ENCODE results near the gene LZTFL1. TPM values are rescaled to one million over a fixed set of nuclear protein-coding genes. Genes with fewer than 3 reads are reported as not detected.

The LZTFL1 gene
- total RNA-seq, 1 donor from 2014 or later: 17.6 TPM

DNA sequence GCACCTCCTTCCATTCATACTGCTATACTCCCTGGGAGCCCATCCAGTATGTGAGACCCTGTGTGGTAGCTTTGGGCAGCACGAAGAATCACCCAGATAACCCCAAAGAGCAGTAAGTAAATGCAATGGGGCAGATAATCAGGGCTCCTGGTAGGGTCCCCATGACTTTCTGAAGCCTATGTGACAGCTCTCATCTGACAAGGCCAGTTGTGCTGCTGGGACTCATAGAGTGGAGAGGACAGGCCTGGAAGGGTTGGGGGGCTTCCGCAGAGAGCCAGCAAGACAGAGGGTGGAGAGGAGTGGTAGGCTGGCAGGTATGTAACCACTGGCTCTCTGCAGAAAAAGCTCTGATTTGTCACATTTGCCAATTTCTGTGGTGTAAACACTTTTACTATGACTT is 42.3 kb downstream of the LZTFL1 start:
- Mint-ChIP-seq H3K27me3 (ENCODE audit: low read depth) (peaks cover 50% of the 10 kb centered on the region), H3K36me3 (ENCODE audit: low read depth) (no peaks in the 10 kb centered on the region), H3K27ac (ENCODE audit: unreplicated experiment) (no peak overlapping the region), H3K9me3 (no peaks in the 10 kb centered on the region), H3K4me3 (no peak overlapping the region), H3K4me1 (peaks cover 4% of the 10 kb centered on the region)
- TF ChIP-seq, protein P1, sequence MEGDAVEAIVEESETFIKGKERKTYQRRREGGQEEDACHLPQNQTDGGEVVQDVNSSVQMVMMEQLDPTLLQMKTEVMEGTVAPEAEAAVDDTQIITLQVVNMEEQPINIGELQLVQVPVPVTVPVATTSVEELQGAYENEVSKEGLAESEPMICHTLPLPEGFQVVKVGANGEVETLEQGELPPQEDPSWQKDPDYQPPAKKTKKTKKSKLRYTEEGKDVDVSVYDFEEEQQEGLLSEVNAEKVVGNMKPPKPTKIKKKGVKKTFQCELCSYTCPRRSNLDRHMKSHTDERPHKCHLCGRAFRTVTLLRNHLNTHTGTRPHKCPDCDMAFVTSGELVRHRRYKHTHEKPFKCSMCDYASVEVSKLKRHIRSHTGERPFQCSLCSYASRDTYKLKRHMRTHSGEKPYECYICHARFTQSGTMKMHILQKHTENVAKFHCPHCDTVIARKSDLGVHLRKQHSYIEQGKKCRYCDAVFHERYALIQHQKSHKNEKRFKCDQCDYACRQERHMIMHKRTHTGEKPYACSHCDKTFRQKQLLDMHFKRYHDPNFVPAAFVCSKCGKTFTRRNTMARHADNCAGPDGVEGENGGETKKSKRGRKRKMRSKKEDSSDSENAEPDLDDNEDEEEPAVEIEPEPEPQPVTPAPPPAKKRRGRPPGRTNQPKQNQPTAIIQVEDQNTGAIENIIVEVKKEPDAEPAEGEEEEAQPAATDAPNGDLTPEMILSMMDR (conservative IDR thresholded peaks at IDR 0.05): no peak
- DNase-seq (ENCODE audit: low read depth, low spot score): no peak

DNA sequence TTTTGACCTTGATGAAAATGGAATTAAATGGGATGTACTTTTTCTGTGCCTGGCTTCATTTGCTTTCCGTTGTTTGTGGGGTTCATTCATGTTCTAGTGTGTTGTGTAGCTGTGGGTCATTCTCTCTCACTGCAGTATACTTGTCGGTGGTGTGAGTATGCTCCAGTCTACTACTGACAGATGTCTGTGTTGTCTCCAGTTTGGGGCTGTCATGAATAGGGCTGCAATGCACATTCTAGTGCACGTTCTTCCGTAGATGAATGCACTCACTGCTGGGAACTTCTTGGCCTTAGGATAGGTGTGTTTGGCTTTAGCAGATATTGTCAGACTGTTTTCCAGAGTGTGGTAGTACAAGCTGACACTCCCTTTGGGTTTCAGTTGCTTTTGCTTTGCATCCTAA is 43.9 kb downstream of the LZTFL1 start:
- TF ChIP-seq, protein P1 (conservative IDR thresholded peaks at IDR 0.05): no peak
- Mint-ChIP-seq H3K4me3 (no peak overlapping the region), H3K27me3 (ENCODE audit: low read depth) (peaks cover 66% of the 10 kb centered on the region), H3K4me1 (peaks cover 4% of the 10 kb centered on the region), H3K27ac (ENCODE audit: unreplicated experiment) (no peak overlapping the region), H3K9me3 (no peaks in the 10 kb centered on the region), H3K36me3 (ENCODE audit: low read depth) (no peaks in the 10 kb centered on the region)
- DNase-seq (ENCODE audit: low read depth, low spot score): no peak

DNA sequence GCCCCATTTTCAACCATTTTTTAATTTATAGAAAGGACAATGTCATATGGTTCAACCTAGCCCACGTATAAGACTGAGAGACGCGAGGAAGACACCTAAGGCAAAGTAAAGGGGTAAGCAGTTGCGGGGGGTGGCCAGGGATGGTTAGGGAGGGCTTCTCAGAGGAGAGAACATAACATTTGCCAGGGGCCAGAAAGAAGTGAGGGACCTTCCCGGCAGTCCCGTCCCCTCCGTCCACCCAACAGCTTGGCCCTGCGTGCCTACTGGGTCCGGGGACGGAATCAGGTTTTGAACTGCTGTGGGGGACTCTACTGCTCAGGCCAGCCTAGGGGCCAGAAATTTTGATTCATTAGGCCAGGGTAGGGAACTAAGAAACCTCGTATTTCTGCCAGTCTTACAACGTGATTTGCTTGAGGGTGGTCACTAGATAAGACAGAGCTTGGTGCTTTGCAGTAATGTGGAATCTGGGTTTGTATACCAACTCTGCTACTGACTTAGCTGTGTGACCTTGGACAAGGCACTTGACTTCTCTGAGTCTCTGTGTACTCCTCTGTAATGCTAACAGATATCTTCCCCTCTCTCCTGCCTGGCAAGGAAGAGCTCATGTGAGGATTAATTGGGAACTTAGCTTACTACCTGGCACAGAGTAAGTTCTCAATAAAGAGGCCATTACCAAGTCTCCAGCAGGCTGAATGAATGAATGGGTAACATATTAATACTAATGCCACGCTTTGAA is 44.8 kb downstream of the LZTFL1 start:
- TF ChIP-seq, protein P1 (conservative IDR thresholded peaks at IDR 0.05): no peak
- DNase-seq (ENCODE audit: low read depth, low spot score): no peak
- Mint-ChIP-seq H3K27me3 (ENCODE audit: low read depth) (peaks cover 71% of the 10 kb centered on the region), H3K4me3 (peak overlapping the region; percentile 25), H3K27ac (ENCODE audit: unreplicated experiment) (no peak overlapping the region), H3K36me3 (ENCODE audit: low read depth) (no peaks in the 10 kb centered on the region), H3K9me3 (no peaks in the 10 kb centered on the region), H3K4me1 (peaks cover 4% of the 10 kb centered on the region)

DNA sequence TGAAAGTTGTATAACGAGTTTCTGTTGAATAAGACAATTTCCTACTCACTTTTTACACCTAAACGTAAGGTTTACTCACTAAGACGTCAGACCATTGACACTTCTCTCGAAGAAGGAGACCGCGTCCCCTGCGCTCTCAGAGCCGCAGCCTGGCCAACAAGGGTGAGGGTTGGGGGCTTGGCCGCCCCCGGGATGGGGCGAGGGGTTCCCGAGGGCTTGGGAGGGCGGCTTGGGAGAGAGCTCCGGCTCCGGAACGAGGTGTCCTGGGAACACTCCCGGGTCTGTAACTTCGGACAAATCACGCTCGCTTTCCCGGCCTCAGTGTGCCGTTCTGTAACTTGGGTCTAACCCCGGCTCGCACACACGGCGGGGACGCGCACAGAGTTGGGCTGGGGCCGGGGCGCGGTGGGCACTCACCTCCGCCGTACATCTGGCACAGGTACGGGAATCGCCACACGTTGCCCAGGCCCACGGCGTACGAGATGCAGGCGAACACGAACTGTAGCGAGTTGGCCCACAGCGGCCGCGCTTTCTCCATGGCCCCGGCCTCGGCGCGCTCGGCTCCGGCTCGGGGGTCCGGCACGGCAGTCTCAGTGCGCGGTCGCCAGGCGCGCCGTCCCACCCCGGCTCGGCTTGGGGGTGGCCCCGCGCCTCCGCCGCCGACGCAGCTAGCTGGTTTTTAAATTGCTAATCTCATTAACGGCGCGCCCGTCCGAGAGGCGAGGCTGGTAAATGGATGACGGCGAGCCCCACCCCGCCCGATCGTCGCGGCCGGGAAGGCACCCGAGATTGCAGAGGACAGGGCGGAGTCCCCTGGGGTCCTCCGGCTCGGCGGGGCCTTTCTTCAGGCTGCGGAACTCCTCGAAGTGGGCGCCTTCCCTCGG is 45.8 kb downstream of the LZTFL1 start, which contains the start of gene SLC6A20:
SLC6A20 (minus strand) TSS at position 655 of the 884 bp plus-strand sequence; CDS start at position 538, 117 bp downstream.
- peak; percentile 14 for DNase-seq (ENCODE audit: low read depth, low spot score)
- Mint-ChIP-seq H3K9me3 (no peaks in the 10 kb centered on the region), H3K27me3 (ENCODE audit: low read depth) (peaks cover 81% of the 10 kb centered on the region)

DNA sequence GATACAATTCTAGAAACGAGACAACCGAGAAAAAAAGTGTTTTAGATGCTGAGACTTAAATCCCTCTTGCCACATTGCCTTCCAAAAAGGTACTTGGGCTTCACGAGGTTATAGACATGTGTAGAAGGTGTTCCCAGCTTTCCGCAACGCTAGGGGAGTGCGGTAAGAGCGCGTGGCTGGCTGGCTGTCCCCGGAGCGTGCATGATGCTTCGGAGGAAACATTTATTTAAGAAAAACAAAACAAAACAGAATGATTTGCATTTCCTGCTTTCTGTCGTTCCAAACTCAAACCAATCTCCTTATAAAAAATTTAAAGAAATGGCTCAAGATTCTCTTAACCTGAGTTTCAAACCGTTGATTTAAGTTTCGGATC is 46.4 kb downstream of the LZTFL1 start:
- H3K36me3 Mint-ChIP-seq (ENCODE audit: low read depth): peaks cover 4% of the 10 kb centered on the region
- TF ChIP-seq, protein P1 (conservative IDR thresholded peaks at IDR 0.05): no peak
- H3K27me3 Mint-ChIP-seq (ENCODE audit: low read depth): peaks cover 86% of the 10 kb centered on the region
- DNase-seq (ENCODE audit: low read depth, low spot score): no peak
- peak overlapping the region; percentile 52 for H3K4me3 Mint-ChIP-seq
- H3K9me3 Mint-ChIP-seq: no peaks in the 10 kb centered on the region
- H3K27ac Mint-ChIP-seq (ENCODE audit: unreplicated experiment): no peak overlapping the region
- H3K4me1 Mint-ChIP-seq: peaks cover 4% of the 10 kb centered on the region

More for the DNA sequence above, 45.8 kb downstream of the LZTFL1 start, which contains the start of gene SLC6A20:
- H3K27ac Mint-ChIP-seq (ENCODE audit: unreplicated experiment): no peak within 1 kb of the TSS
- TF ChIP-seq, protein P1 (conservative IDR thresholded peaks at IDR 0.05): no peak
- H3K4me1 Mint-ChIP-seq: peaks cover 4% of the 10 kb centered on the region
- peak within 1 kb of the TSS; percentile 52 for H3K4me3 Mint-ChIP-seq
- no peaks in the 10 kb centered on the region for H3K36me3 Mint-ChIP-seq (ENCODE audit: low read depth)
